HG02588 (cell line): ENCODE results near the gene SDE2.
A peak's percentile ranks its signal among the peaks of the same experiment; 100 is the strongest.

Source experiments
- ATAC-seq: cut with Tn5 transposase; IDR thresholded peaks from one replicate; pipeline ENCODE4 v1.9.1; 2021; ENCODE audit warnings: mild to moderate bottlenecking, moderate library complexity; ENCODE audit not compliant: unreplicated experiment

Gene SDE2

GRCh38 chr1:225999227-225999911 lies at the start of gene SDE2:
Gene SDE2 (minus strand): TSS chr1:225999343. CDS start chr1:225999312, 31 bp downstream.
- ATAC-seq: peak; percentile 74

DNA sequence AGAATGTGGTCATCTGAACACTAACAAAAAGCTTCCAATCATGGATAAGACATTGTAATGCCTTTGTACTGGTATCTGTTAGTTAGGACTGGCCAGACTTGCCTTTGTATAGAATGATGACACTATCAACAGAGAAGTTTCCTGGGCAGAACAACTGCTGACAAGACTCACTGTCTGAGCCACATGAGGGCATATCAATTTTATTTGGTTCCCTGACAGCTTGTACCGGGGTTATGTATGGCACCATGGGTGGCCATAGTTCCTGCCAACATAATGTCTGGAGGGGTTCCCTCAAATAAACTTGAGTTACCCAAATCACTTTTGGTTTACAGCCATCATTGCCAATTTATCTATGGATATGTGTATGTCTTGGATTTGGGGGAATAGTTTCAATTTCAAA lies 49.7 kb upstream of the SDE2 start:
- no peak for ATAC-seq

- ATAC-seq: no peak
Observed at GRCh38 chr1:226047495-226047894, 48.4 kb upstream of the SDE2 start.

DNA sequence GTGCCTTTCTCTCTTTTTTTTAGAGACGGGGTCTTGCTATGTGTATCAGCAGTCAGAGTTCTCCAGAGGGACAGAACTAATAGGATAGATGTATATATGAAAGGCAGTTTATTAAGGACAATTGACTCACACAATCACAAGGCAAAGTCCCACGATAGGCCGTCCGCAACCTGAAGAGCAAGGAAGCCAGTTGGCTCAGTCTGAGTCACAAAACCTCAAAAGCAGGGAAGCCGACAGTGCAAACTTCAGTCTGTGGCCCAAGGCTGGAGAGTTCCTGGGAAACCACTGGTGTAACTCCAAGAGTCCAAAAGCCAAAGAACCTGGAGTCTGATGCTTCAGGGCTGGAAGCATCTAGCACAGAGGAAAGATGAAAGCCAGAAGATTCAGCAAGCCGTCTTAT lies 47.1 kb upstream of the SDE2 start:
- no peak for ATAC-seq

- no peak for ATAC-seq
Observed at GRCh38 chr1:226044514-226045101, 45.5 kb upstream of the SDE2 start.

- no peak for ATAC-seq
Observed at GRCh38 chr1:226041419-226041818, 42.3 kb upstream of the SDE2 start.

DNA sequence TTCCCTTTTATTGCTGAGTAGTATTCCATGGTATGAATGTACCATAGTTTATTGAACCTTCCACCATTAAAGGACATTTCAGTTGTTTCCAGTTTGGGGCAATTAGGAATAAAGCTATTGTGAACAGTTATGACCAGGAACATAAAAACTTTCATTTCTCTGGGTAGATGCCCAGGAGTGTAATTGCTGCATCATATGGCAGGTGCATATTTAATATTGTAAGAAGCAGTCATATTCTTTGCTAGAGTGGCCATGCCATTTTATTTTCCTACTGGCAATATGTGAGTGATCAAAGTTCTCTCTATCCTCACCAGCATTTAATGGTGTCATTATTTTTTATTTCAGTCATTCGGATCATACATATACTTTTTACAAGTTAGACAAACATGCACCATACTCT lies 39.5 kb upstream of the SDE2 start:
- ATAC-seq: no peak

GRCh38 chr1:226035915-226036314 lies 36.8 kb upstream of the SDE2 start:
- no peak for ATAC-seq

GRCh38 chr1:226034482-226034881 lies 35.3 kb upstream of the SDE2 start:
- ATAC-seq: no peak

DNA sequence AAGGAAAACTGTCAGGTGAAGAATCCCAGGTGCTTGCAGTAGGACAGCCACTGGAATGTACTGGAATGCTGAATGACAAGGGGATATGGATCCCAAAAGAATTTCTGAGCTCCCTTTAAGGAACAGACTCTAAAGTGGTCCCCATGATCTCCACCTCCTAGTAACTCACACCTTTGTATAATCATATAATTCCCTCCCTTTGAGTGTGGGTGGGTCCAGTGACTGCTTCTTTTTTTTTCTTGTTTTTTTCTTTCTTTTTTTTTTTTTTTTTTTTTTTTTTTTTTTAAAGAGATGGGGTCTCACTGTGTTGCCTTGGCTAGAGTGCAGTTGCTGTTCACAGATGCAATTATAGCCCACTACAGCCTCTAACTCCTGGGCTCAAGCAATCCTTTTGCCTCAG lies 34.8 kb upstream of the SDE2 start:
- no peak for ATAC-seq

DNA sequence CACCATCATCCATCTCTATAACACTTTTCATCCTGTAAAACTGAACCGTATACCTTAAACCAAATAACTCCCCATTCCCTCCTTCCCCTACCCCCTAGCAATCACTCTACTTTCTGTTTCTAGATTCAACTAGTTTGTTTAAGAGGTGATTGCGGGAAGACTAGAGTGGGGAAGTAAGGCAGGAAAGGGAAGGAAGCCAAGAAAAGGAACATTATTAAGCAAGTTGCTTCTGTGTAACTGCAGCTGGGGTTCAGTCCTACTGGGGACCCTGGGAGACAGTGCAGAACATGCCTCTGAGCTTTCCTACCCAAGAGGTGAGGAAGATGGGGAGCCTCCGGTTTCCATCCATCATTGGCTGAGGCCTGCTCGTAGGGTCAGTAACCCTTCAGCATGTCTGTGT lies 34.4 kb upstream of the SDE2 start:
- ATAC-seq: no peak

DNA sequence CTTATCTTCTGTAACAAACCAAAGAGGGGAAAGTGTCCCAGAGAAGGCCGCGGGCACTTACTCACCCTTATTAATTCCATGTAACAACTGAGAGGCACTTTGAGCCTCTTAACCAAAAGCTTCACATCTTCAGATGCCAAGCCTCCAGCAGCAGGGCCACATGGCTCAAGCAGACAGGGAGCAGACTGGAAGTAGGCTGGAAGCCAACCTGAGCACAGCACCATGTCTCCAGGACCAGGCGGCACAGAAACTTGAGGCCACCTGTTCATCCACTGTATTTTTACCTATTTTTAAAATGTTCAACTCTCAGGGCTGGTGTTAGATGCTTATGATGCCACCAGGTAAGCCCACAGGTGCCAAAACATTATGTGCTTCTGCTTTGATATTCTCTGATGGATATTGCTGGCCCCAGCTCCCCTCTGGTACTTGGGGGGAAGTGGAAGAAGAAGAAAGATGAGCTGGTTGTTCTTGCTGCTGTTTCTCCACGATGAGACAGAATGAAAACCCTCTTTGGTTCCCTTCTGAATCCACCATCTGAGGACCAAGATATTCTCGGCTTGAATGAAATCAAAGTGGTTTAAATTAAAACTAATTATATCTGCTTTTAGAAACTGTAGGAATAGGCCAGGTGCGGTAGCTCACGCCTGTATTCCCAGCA lies 30.6 kb upstream of the SDE2 start:
- no peak for ATAC-seq

GRCh38 chr1:226029093-226029496 lies 30.0 kb upstream of the SDE2 start:
- peak; percentile 86 for ATAC-seq

DNA sequence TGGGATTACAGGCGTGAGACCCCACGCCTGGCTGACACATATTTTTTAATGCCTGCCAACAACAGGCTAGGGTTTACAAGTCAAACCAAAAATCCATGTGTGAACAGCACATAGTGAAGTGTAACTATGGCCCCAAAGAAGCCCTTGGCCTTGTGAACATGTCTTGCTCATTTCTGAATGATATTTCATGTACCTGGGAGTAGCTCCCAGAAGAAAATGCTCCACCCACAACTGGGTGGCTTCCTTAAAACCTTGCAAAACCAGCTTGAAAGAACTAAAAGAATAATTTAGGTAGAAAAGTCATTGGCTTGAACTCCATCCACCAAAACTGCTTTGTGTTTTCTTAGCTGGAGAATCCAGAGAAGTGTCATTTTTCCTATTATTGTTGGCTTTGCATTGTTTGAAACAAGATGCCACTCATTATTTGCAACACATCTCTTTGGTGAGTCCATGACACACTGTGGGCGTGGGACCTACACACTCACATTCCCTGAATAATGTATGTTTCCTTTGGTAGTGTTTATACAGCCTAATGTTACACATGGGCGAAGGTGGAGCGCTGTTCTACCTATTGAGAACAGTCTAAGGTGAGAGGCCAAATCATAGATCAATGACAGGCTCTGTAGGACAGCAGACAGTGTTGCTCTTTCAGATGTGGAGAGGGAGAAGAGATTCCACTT lies 28.5 kb upstream of the SDE2 start:
- no peak for ATAC-seq

DNA sequence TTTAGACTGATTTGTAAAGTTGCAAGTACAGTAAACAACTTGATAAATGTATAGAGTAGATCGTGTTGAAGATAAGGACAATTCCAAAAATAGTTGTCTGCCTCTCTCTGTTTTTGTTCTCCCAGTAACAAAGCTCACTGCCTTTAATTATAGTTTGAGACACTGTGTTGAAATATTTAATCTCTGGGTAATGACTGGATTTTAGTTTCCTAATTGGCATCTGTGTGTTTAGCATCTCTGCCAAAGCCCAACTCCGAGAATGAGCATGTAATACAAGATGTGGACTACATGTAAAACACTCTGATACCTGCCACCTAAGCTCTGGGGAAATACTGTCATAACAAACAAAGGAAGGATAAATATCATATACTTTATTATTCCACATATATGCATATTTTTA lies 27.7 kb upstream of the SDE2 start:
- ATAC-seq: no peak

- ATAC-seq: no peak
Observed at GRCh38 chr1:226023735-226024134, 24.6 kb upstream of the SDE2 start.

GRCh38 chr1:226021801-226022200 lies 22.7 kb upstream of the SDE2 start:
- no peak for ATAC-seq

GRCh38 chr1:226021401-226021800 lies 22.3 kb upstream of the SDE2 start:
- ATAC-seq: no peak

- no peak for ATAC-seq
Observed at GRCh38 chr1:226019572-226019971, 20.4 kb upstream of the SDE2 start.

GRCh38 chr1:226017070-226017469 lies 17.9 kb upstream of the SDE2 start:
- no peak for ATAC-seq

GRCh38 chr1:226009650-226010044 lies 10.5 kb upstream of the SDE2 start:
- no peak for ATAC-seq
